Lower leg skin (tissue), 4 donors: ENCODE measurements around the gene ACOXL. TPM values are rescaled to one million over a fixed set of nuclear protein-coding genes. Genes with fewer than 3 reads are reported as not detected.

ENCODE experiments used
- DNase-seq, 2 donors: peaks; one replicate each; pipeline ENCODE4 v3.0.0-alpha.2; 2019; ENCODE audit warnings: low spot score in 2 of 2
- H3K4me3 ChIP-seq: fragments of 200-600 bp; sonication (generic); 2 replicates; pipeline ENCODE4 v1.5.1; 2017; ENCODE audit warnings: mild to moderate bottlenecking, low read depth; ENCODE audit not compliant: poor library complexity, severe bottlenecking
- POLR2A ChIP-seq, 2 donors: fragments of 450-650 bp; IDR thresholded peaks; one replicate each; pipeline ENCODE4 v1.6.1; 2016 to 2017; ENCODE audit warnings: antibody characterized with exemption in 2 of 2, mild to moderate bottlenecking in 1 of 2, moderate library complexity in 1 of 2
- WGBS, 2 donors: methylation state at CpG; one replicate each; pipeline ENCODE4 v1.1.5; 2018; 5-methylcytosine and 5-hydroxymethylcytosine counted together
- intact Hi-C: fragments of 100-400 bp; cut with DNase I; formaldehyde crosslinking; loops from one replicate; pipeline ENCODE4 v1.15.0; 2023; ENCODE audit warnings: low total_unique reads
- total RNA-seq, 4 donors: library from RNA; depleted of rRNA; stranded (reverse); fragments of >200 nt; gene quantifications; one replicate each; pipeline ENCODE4 v1.1.0, GENCODE V29; 2016
- TF ChIP-seq, protein P1 (sequence below), 3 donors: fragments of 450-650 bp; IDR thresholded peaks; one replicate each; pipeline ENCODE4 v1.5.1; 2016; ENCODE audit warnings: antibody characterized with exemption in 3 of 3, mild to moderate bottlenecking in 3 of 3, moderate library complexity in 2 of 3

Gene ACOXL
- total RNA-seq, 4 donors from 2014 or later: not detected

DNA sequence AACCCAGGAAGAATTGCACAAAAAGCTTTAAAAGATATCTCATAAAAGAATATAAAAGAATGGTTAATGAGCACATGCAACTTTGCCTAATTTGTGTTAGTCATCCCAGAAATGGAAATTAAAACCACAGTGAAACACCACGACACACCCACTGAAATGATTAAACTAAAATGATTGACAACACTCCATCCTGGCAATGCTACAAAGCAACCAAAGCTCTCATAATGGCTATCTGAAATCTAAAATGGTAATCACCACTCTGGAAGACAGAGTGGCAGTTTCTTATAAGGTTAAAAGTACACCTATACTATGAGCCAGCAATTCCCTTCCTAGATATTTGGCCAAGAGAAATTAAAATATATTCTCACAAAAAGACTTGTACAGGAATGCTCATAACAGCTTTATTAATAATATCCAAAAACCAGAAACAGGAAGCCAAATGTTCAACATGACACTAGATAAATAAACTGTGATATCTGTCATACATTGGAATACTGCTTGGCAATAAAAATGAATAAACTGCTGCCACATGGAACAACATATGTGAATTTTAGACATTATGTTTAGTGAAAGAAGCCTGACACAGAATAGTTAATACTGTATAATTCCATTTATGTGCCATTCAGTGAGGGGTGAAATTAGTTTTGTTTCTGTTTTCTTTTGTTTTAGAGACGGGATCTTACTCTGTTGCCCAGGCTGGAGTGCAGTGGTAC is 283.1 kb downstream of the ACOXL start:
- intact Hi-C loops: loop anchor here (5.0 kb wide), 1 partner anchor 1838 kb away; no protein-coding TSS in a partner anchor
- WGBS, 2 donors: 24 to 50% methylated on average over 2 of the region's 2 CpGs
- DNase-seq: no peak
- no peak overlapping the region for H3K4me3 ChIP-seq
- no peak for TF ChIP-seq POLR2A (IDR thresholded peaks at IDR 0.05)
- TF ChIP-seq, protein P1, sequence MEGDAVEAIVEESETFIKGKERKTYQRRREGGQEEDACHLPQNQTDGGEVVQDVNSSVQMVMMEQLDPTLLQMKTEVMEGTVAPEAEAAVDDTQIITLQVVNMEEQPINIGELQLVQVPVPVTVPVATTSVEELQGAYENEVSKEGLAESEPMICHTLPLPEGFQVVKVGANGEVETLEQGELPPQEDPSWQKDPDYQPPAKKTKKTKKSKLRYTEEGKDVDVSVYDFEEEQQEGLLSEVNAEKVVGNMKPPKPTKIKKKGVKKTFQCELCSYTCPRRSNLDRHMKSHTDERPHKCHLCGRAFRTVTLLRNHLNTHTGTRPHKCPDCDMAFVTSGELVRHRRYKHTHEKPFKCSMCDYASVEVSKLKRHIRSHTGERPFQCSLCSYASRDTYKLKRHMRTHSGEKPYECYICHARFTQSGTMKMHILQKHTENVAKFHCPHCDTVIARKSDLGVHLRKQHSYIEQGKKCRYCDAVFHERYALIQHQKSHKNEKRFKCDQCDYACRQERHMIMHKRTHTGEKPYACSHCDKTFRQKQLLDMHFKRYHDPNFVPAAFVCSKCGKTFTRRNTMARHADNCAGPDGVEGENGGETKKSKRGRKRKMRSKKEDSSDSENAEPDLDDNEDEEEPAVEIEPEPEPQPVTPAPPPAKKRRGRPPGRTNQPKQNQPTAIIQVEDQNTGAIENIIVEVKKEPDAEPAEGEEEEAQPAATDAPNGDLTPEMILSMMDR (IDR thresholded peaks at IDR 0.05): no peak

- no peak overlapping the region for H3K4me3 ChIP-seq
- 90 to 96% methylated on average over 7 of the region's 7 CpGs for WGBS, 2 donors
- DNase-seq: no peak
- intact Hi-C loops: loop anchor here (5.0 kb wide), 1 partner anchor 1840 kb away; no protein-coding TSS in a partner anchor
- TF ChIP-seq, protein P1 (IDR thresholded peaks at IDR 0.05): no peak
- no peak for TF ChIP-seq POLR2A (IDR thresholded peaks at IDR 0.05)
These were observed 284.8 kb downstream of the ACOXL start for GRCh38 chr2:111017034-111017622.

GRCh38 chr2:111017909-111018308 is 285.5 kb downstream of the ACOXL start:
- TF ChIP-seq, protein P1 (IDR thresholded peaks at IDR 0.05): no peak
- no peak for TF ChIP-seq POLR2A (IDR thresholded peaks at IDR 0.05)
- no peak for DNase-seq
- WGBS, 2 donors: 84 to 87% methylated on average over 7 of the region's 7 CpGs
- H3K4me3 ChIP-seq: no peak overlapping the region
- intact Hi-C loops: loop anchor here (5.0 kb wide), 1 partner anchor 1841 kb away; no protein-coding TSS in a partner anchor

- 83 to 85% methylated on average over 10 of the region's 10 CpGs for WGBS, 2 donors
- no peak for DNase-seq
- intact Hi-C loops: loop anchor here (5.0 kb wide), 1 partner anchor 1842 kb away; no protein-coding TSS in a partner anchor
- TF ChIP-seq POLR2A (IDR thresholded peaks at IDR 0.05): no peak
- TF ChIP-seq, protein P1 (IDR thresholded peaks at IDR 0.05): no peak
- H3K4me3 ChIP-seq: no peak overlapping the region
These were observed 287.0 kb downstream of the ACOXL start for GRCh38 chr2:111019381-111019780.

- DNase-seq: no peak
- no peak overlapping the region for H3K4me3 ChIP-seq
- WGBS, 2 donors: 77 to 81% methylated on average over 7 of the region's 7 CpGs
- intact Hi-C loops: no loop called here
- TF ChIP-seq, protein P1 (IDR thresholded peaks at IDR 0.05): no peak
- no peak for TF ChIP-seq POLR2A (IDR thresholded peaks at IDR 0.05)
These were observed 290.3 kb downstream of the ACOXL start for GRCh38 chr2:111022633-111023032.
